ENCODE measurements around the gene ADCY3.

- TF ChIP-seq CTCF (IDR thresholded peaks at IDR 0.05), result no peak
- no peak for TF ChIP-seq POLR2A (IDR thresholded peaks at IDR 0.05)
Measured at GRCh38 chr2:24915796-24916195, 4.2 kb downstream of the ADCY3 start.
